ENCODE measurements around the gene UBE2G2. TPM values are rescaled to one million over a fixed set of nuclear protein-coding genes. Genes with fewer than 3 reads are reported as not detected.
A peak's percentile ranks its signal among the peaks of the same experiment; 100 is the strongest.

UBE2G2 gene
- total and polyA plus RNA-seq, 9 donors, result 45.9 to 106 (median 70.3) TPM

GRCh38 chr21:44846224-44846484 lies 44.5 kb upstream of the UBE2G2 start:
- Histone ChIP-seq H3K36me3 (ENCODE audit: control insufficient read depth, insufficient read depth, low read length) (peaks cover 27% of the 10 kb centered on the region), H3K4me3 (ENCODE audit: low read length) (peak overlapping the region; percentile 40), H3K27ac (ENCODE audit: low read length) (no peak overlapping the region), H3K27me3 (ENCODE audit: control insufficient read depth, insufficient read depth, low read length) (peaks cover 24% of the 10 kb centered on the region), H3K4me1 (ENCODE audit: control insufficient read depth, insufficient read depth, low read length) (peaks cover 20% of the 10 kb centered on the region), H3K9me3 (replicated peaks; ENCODE audit: control insufficient read depth, low read depth, low read length) (no peaks in the 10 kb centered on the region)
- WGBS (ENCODE audit: insufficient coverage), result 0% methylated on average over 1 of the region's 1 CpG
- DNase-seq, result no peak

GRCh38 chr21:44845418-44846223 lies 44.0 kb upstream of the UBE2G2 start:
- peak; percentile 51 for DNase-seq

GRCh38 chr21:44844256-44844655 lies 42.6 kb upstream of the UBE2G2 start:
- H3K27ac ChIP-seq (ENCODE audit: low read length), result no peak overlapping the region
- H3K4me1 ChIP-seq (ENCODE audit: control insufficient read depth, insufficient read depth, low read length), result peaks cover 20% of the 10 kb centered on the region
- no peaks in the 10 kb centered on the region for H3K9me3 ChIP-seq (replicated peaks; ENCODE audit: control insufficient read depth, low read depth, low read length)
- H3K27me3 ChIP-seq (ENCODE audit: control insufficient read depth, insufficient read depth, low read length), result peaks cover 25% of the 10 kb centered on the region
- WGBS (ENCODE audit: insufficient coverage), result 28% methylated on average over 16 of the region's 16 CpGs
- no peak overlapping the region for H3K4me3 ChIP-seq (ENCODE audit: low read length)
- no peak for DNase-seq
- peaks cover 8% of the 10 kb centered on the region for H3K36me3 ChIP-seq (ENCODE audit: control insufficient read depth, insufficient read depth, low read length)

More at GRCh38 chr21:44845418-44846223, 44.0 kb upstream of the UBE2G2 start:
- no peaks in the 10 kb centered on the region for H3K9me3 ChIP-seq (replicated peaks; ENCODE audit: control insufficient read depth, low read depth, low read length)
- peaks cover 25% of the 10 kb centered on the region for H3K27me3 ChIP-seq (ENCODE audit: control insufficient read depth, insufficient read depth, low read length)
- peak overlapping the region; percentile 40 for H3K4me3 ChIP-seq (ENCODE audit: low read length)
- H3K4me1 ChIP-seq (ENCODE audit: control insufficient read depth, insufficient read depth, low read length), result peaks cover 20% of the 10 kb centered on the region
- no peak overlapping the region for H3K27ac ChIP-seq (ENCODE audit: low read length)
- 7% methylated on average over 22 of the region's 34 CpGs for WGBS (ENCODE audit: insufficient coverage)
- peaks cover 21% of the 10 kb centered on the region for H3K36me3 ChIP-seq (ENCODE audit: control insufficient read depth, insufficient read depth, low read length)

DNA sequence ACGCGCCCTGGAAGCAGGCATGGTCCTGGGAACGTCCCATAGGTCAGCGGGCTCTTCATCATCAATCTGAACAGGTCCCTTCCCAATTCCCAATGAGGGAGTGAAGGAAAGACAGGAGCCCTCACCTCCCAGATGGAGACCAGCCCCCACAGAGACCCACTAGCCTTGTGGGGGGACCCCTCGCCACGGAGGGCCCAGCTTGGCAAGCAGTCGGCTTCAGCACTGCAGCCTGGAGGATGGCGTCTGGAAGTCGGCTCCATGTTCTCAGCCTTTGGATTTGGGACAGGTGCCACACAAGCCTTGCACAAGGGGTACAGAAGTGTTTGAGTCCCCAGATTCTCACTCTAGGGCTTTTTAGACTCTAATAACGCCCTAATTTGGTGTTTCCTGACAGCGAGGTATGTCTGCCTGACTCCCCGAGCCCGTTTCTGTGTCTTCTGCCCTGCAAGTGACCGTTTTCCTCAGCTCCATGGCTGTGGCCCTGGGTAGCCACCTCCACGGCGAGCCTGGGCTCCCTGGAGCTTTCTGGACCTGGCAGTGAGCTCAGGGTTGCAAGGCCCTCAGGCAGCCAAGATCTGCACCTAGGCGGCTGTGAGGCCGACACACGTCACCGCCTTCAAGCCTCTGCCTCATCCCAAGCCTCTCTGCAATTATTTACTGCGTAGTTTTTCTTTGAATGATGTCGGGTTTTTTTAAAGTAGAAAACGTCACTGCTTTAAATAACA lies 41.3 kb upstream of the UBE2G2 start:
- Histone ChIP-seq H3K4me3 (ENCODE audit: low read length) (no peak overlapping the region), H3K9me3 (replicated peaks; ENCODE audit: control insufficient read depth, low read depth, low read length) (no peaks in the 10 kb centered on the region), H3K27me3 (ENCODE audit: control insufficient read depth, insufficient read depth, low read length) (peaks cover 25% of the 10 kb centered on the region), H3K4me1 (ENCODE audit: control insufficient read depth, insufficient read depth, low read length) (peaks cover 26% of the 10 kb centered on the region), H3K27ac (ENCODE audit: low read length) (no peak overlapping the region), H3K36me3 (ENCODE audit: control insufficient read depth, insufficient read depth, low read length) (no peaks in the 10 kb centered on the region)
- WGBS (ENCODE audit: insufficient coverage), result 75% methylated on average over 16 of the region's 23 CpGs
- DNase-seq, result no peak

DNA sequence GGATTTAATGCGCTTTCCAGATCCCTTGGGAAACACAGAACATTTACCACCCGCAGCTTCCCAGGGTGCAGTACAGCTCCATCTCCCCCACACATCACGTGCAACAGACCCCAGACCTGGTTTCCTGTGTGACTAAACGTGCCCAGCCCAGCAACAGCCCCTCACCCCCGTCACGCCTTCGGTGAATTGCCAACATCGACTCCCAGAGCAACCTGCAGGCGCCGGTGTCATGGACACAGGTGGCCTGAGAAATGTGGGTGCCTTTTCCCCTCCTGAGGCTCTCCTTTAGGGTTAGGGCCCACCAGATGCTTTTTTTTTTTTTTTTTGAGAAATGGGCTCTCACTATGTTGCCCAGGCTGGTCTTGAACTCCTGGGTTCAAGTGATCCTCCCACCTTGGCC lies 40.5 kb upstream of the UBE2G2 start:
- no peak for DNase-seq
- H3K4me1 ChIP-seq (ENCODE audit: control insufficient read depth, insufficient read depth, low read length), result peaks cover 33% of the 10 kb centered on the region
- WGBS (ENCODE audit: insufficient coverage), result 63% methylated on average over 8 of the region's 10 CpGs
- no peaks in the 10 kb centered on the region for H3K36me3 ChIP-seq (ENCODE audit: control insufficient read depth, insufficient read depth, low read length)
- H3K4me3 ChIP-seq (ENCODE audit: low read length), result no peak overlapping the region
- no peaks in the 10 kb centered on the region for H3K9me3 ChIP-seq (replicated peaks; ENCODE audit: control insufficient read depth, low read depth, low read length)
- peaks cover 25% of the 10 kb centered on the region for H3K27me3 ChIP-seq (ENCODE audit: control insufficient read depth, insufficient read depth, low read length)
- H3K27ac ChIP-seq (ENCODE audit: low read length), result no peak overlapping the region

DNA sequence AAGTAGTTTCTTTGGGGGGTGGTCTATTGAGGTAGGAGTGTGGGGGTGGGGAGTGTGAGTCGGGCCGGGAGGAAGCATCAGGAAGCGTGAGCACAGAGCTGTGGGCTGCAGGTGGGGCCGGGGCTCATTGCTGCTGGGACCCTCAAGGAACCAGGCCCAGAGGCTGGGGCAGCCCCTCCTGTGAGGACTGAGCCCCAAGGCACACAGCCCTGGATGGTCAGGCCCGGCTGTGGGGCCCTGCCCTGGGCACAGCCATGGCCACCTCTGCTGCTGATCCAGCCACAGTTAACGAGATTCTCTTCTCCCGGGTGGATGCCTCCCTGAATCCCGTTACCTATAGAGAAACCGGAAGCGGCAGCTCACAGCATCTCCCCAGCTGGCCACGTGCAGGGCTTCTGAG lies 39.2 kb upstream of the UBE2G2 start:
- Histone ChIP-seq H3K4me1 (ENCODE audit: control insufficient read depth, insufficient read depth, low read length) (peaks cover 28% of the 10 kb centered on the region), H3K36me3 (ENCODE audit: control insufficient read depth, insufficient read depth, low read length) (no peaks in the 10 kb centered on the region), H3K4me3 (ENCODE audit: low read length) (no peak overlapping the region), H3K27ac (ENCODE audit: low read length) (no peak overlapping the region), H3K27me3 (ENCODE audit: control insufficient read depth, insufficient read depth, low read length) (peaks cover 20% of the 10 kb centered on the region), H3K9me3 (replicated peaks; ENCODE audit: control insufficient read depth, low read depth, low read length) (no peaks in the 10 kb centered on the region)
- no peak for DNase-seq
- 63% methylated on average over 5 of the region's 11 CpGs for WGBS (ENCODE audit: insufficient coverage)

DNA sequence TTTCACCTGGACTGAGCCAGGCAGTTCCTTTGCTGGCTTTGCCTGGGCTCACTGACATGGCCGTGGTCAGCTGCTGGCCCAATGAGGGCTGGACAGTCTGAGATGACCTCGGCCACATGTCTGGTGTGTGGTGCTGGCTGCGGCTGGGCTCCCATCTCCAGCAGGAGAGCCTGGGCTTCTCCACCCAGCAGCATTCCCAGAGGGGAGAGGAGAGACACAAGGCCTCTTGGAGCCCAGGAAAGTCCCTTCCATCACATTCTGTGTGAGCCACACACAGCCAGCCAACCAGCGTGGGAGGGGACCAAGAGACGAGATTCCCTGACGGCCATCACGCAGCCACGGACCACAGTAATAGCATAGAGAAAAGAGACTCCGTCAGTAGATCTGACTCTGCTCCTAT lies 37.3 kb upstream of the UBE2G2 start:
- Histone ChIP-seq H3K4me1 (ENCODE audit: control insufficient read depth, insufficient read depth, low read length) (peaks cover 25% of the 10 kb centered on the region), H3K27me3 (ENCODE audit: control insufficient read depth, insufficient read depth, low read length) (peaks cover 13% of the 10 kb centered on the region), H3K27ac (ENCODE audit: low read length) (no peak overlapping the region), H3K4me3 (ENCODE audit: low read length) (no peak overlapping the region), H3K36me3 (ENCODE audit: control insufficient read depth, insufficient read depth, low read length) (no peaks in the 10 kb centered on the region), H3K9me3 (replicated peaks; ENCODE audit: control insufficient read depth, low read depth, low read length) (no peaks in the 10 kb centered on the region)
- no peak for DNase-seq
- 69% methylated on average over 3 of the region's 9 CpGs for WGBS (ENCODE audit: insufficient coverage)

GRCh38 chr21:44838039-44838895 lies 36.6 kb upstream of the UBE2G2 start:
- H3K4me3 ChIP-seq (ENCODE audit: low read length), result no peak overlapping the region
- H3K9me3 ChIP-seq (replicated peaks; ENCODE audit: control insufficient read depth, low read depth, low read length), result no peaks in the 10 kb centered on the region
- H3K27ac ChIP-seq (ENCODE audit: low read length), result no peak overlapping the region
- H3K36me3 ChIP-seq (ENCODE audit: control insufficient read depth, insufficient read depth, low read length), result no peaks in the 10 kb centered on the region
- WGBS (ENCODE audit: insufficient coverage), result 72% methylated on average over 19 of the region's 30 CpGs
- H3K4me1 ChIP-seq (ENCODE audit: control insufficient read depth, insufficient read depth, low read length), result peaks cover 25% of the 10 kb centered on the region
- peak; percentile 26 for DNase-seq
- peaks cover 10% of the 10 kb centered on the region for H3K27me3 ChIP-seq (ENCODE audit: control insufficient read depth, insufficient read depth, low read length)

- H3K27me3 ChIP-seq (ENCODE audit: control insufficient read depth, insufficient read depth, low read length), result peaks cover 4% of the 10 kb centered on the region
- H3K4me1 ChIP-seq (ENCODE audit: control insufficient read depth, insufficient read depth, low read length), result peaks cover 25% of the 10 kb centered on the region
- DNase-seq, result no peak
- no peaks in the 10 kb centered on the region for H3K9me3 ChIP-seq (replicated peaks; ENCODE audit: control insufficient read depth, low read depth, low read length)
- no peak overlapping the region for H3K4me3 ChIP-seq (ENCODE audit: low read length)
- no peak overlapping the region for H3K27ac ChIP-seq (ENCODE audit: low read length)
- WGBS (ENCODE audit: insufficient coverage), result 83% methylated on average over 10 of the region's 13 CpGs
- H3K36me3 ChIP-seq (ENCODE audit: control insufficient read depth, insufficient read depth, low read length), result no peaks in the 10 kb centered on the region
These were observed 35.9 kb upstream of the UBE2G2 start for GRCh38 chr21:44837537-44837936.
